Testis (tissue), 2 donors: ENCODE measurements around the gene SHROOM2.

ENCODE experiments used
- POLR2A ChIP-seq: fragments of 450-650 bp; IDR thresholded peaks from one replicate; pipeline ENCODE4 v1.6.1; 2017; ENCODE audit warnings: antibody characterized with exemption, mild to moderate bottlenecking, moderate library complexity
- TF ChIP-seq, protein P1 (sequence below), 3 experiments: fragments of 450-650 bp in 2 of 3; fragments of 200-600 bp in 1 of 3; sonication (generic) in 1 of 3; IDR thresholded peaks; one replicate each; pipeline ENCODE4 v1.5.1; 2016 to 2019; ENCODE audit warnings: antibody characterized with exemption in 3 of 3, mild to moderate bottlenecking in 2 of 3, moderate library complexity in 1 of 3

DNA sequence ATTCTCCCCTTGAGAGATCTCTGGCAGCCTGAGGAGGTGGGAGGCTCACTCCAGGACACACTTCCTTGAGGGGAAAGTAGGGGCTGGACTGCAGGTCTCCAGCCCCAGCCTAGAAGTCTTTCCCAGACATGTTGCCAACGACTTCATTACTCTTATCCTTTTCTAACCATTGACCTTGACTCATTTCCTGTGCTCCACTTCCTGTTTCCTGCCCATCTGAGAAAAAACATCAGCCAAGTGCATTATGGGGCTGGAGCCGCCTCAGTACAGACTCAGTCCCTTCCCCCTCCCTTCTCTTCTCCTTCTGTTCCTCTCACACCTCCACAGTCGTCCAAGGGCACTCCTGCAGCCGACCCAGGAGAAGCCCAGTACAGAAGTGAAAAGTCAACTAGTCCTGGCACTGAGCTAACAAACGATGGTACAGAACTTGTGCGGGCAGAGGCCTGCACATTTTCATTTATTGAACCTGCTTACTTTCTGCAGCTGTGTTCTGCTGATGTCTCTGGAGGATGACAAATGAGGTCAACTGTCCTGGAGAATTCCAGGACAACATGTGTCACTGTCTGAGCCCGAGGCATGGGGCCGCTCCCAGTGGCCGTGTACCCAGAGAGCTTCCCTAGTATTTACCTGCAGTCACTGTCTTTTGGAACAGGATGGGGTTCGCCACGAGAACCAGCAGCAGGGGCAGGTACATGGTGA, 40.7 kb upstream of the SHROOM2 start:
- TF ChIP-seq, protein P1, sequence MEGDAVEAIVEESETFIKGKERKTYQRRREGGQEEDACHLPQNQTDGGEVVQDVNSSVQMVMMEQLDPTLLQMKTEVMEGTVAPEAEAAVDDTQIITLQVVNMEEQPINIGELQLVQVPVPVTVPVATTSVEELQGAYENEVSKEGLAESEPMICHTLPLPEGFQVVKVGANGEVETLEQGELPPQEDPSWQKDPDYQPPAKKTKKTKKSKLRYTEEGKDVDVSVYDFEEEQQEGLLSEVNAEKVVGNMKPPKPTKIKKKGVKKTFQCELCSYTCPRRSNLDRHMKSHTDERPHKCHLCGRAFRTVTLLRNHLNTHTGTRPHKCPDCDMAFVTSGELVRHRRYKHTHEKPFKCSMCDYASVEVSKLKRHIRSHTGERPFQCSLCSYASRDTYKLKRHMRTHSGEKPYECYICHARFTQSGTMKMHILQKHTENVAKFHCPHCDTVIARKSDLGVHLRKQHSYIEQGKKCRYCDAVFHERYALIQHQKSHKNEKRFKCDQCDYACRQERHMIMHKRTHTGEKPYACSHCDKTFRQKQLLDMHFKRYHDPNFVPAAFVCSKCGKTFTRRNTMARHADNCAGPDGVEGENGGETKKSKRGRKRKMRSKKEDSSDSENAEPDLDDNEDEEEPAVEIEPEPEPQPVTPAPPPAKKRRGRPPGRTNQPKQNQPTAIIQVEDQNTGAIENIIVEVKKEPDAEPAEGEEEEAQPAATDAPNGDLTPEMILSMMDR (IDR thresholded peaks at IDR 0.05): no peak
- no peak for TF ChIP-seq POLR2A
